ENCODE results near the gene SSH2.
"Not testable (repeated sequence)": the region's sequence is repeated elsewhere in the genome, so short reads cannot be mapped to it uniquely, and the experiment has no call there.

SSH2 gene

GRCh38 chr17:29927546-29927945 is 2.5 kb downstream of the SSH2 start:
- DNase-seq: no peak

GRCh38 chr17:29924786-29925185 is 5.2 kb downstream of the SSH2 start:
- DNase-seq: no peak

GRCh38 chr17:29918922-29919856 is 10.8 kb downstream of the SSH2 start:
- no peak for DNase-seq

- no peak for DNase-seq
Observed at GRCh38 chr17:29918016-29918415, 12.0 kb downstream of the SSH2 start.

- no peak for DNase-seq
Observed at GRCh38 chr17:29914819-29915537, 15.1 kb downstream of the SSH2 start.

- no peak for DNase-seq
Observed at GRCh38 chr17:29911641-29912177, 18.3 kb downstream of the SSH2 start.

GRCh38 chr17:29909236-29910003 is 20.6 kb downstream of the SSH2 start:
- no peak for DNase-seq

- DNase-seq: no peak
Observed at GRCh38 chr17:29906969-29907368, 23.1 kb downstream of the SSH2 start.

- no peak for DNase-seq
Observed at GRCh38 chr17:29905879-29906167, 24.2 kb downstream of the SSH2 start.

GRCh38 chr17:29905086-29905878 is 24.7 kb downstream of the SSH2 start:
- DNase-seq: no peak

GRCh38 chr17:29903471-29903870 is 26.6 kb downstream of the SSH2 start:
- no peak for DNase-seq

GRCh38 chr17:29897136-29897535 is 32.9 kb downstream of the SSH2 start:
- DNase-seq: not testable (repeated sequence)

- DNase-seq: no peak
Observed at GRCh38 chr17:29892201-29892600, 37.8 kb downstream of the SSH2 start.

GRCh38 chr17:29891131-29891530 is 38.9 kb downstream of the SSH2 start:
- DNase-seq: no peak

- no peak for DNase-seq
Observed at GRCh38 chr17:29885031-29885640, 44.9 kb downstream of the SSH2 start.

GRCh38 chr17:29883497-29883896 is 46.5 kb downstream of the SSH2 start:
- DNase-seq: no peak

GRCh38 chr17:29881256-29881655 is 48.8 kb downstream of the SSH2 start:
- DNase-seq: no peak

- no peak for DNase-seq
Observed at GRCh38 chr17:29880031-29880430, 50.0 kb downstream of the SSH2 start.

- no peak for DNase-seq
Observed at GRCh38 chr17:29874931-29875596, 55.0 kb downstream of the SSH2 start.

GRCh38 chr17:29874358-29874757 is 55.7 kb downstream of the SSH2 start:
- not testable (repeated sequence) for DNase-seq

- no peak for DNase-seq
Observed at GRCh38 chr17:29873476-29873875, 56.6 kb downstream of the SSH2 start.

All from T1000 (cell line).